Cardiac muscle cell (in vitro differentiated cells and primary cell): ENCODE results near the gene HDHD2. TPM values are rescaled to one million over a fixed set of nuclear protein-coding genes. Genes with fewer than 3 reads are reported as not detected.
A peak's percentile ranks its signal among the peaks of the same experiment; 100 is the strongest.

Source experiments
- DNase-seq, 2 donors: peaks; one replicate each; pipeline versions ENCODE4 v3.0.0 to v3.0.0-alpha.2; 2010 to 2017; ENCODE audit warnings: low read depth in 1 of 2, low spot score in 1 of 2
- H3K27ac ChIP-seq: fragments of 200-600 bp; sonication (generic); 2 replicates; pipeline ENCODE4 v1.5.1; 2016
- H3K27me3 ChIP-seq: fragments of 200-600 bp; sonication (generic); 2 replicates; pipeline ENCODE4 v1.6.0; 2016; ENCODE audit warnings: control low read depth
- H3K36me3 ChIP-seq: fragments of 200-600 bp; sonication (generic); 2 replicates; pipeline ENCODE4 v1.5.1; 2016; ENCODE audit warnings: control low read depth
- H3K4me1 ChIP-seq: fragments of 200-600 bp; sonication (generic); 2 replicates; pipeline ENCODE4 v1.8.1; 2017; ENCODE audit warnings: low read depth, mild to moderate bottlenecking, mixed run types
- H3K4me3 ChIP-seq: fragments of 200-600 bp; sonication (generic); 2 replicates; pipeline ENCODE4 v1.5.1; 2016; ENCODE audit warnings: mild to moderate bottlenecking
- H3K9me3 ChIP-seq: fragments of 200-600 bp; sonication (generic); 2 replicates; pipeline ENCODE4 v1.5.1; 2017; ENCODE audit warnings: low read depth, mild to moderate bottlenecking, control low read depth
- polyA plus RNA-seq: library from polyadenylated mRNA; unstranded; fragments of >200 nt; fragmentation: Nextera tagmentation; extraction: Ambion mirVana; gene quantifications from 2 replicates; pipeline ENCODE4 v1.2.1, GENCODE V29; 2016
- total RNA-seq: library from RNA; depleted of rRNA; stranded (reverse); fragments of >200 nt; gene quantifications from 2 replicates; pipeline ENCODE4 v1.2.3, GENCODE V29; 2016
- TF ChIP-seq, protein P1 (sequence below): IDR thresholded peaks from 2 replicates; pipeline ENCODE4 v1.5.1; 2012; ENCODE audit warnings: low read depth, mild to moderate bottlenecking, low read length

The HDHD2 gene
- total and polyA plus RNA-seq, 2 experiments from 2014 or later = 55.4 to 92.5 TPM

DNA sequence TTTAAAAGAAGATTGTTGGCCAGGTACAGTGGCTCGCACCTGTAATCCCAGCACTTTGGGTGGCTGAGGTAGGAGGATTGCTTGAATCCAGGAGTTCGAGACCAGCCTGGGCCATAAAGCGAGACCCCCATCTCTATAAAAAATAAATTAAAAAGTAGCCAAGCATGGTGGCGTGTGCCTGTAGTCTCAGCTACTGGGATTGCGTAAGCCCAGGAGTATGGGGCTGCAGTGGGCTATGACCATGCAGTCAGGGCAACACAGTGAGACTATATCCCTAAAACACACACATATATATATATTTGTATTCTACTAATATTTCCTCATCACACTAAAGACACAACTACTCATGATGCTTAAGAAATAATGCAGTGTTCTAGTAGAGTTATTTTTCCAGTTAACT lies 7.1 kb downstream of the HDHD2 start:
- Histone ChIP-seq H3K4me3 (no peak overlapping the region), H3K27me3 (no peaks in the 10 kb centered on the region), H3K4me1 (peaks cover 20% of the 10 kb centered on the region), H3K36me3 (no peaks in the 10 kb centered on the region), H3K27ac (peak overlapping the region; percentile 83), H3K9me3 (no peaks in the 10 kb centered on the region)
- DNase-seq = no peak
- TF ChIP-seq, protein P1, sequence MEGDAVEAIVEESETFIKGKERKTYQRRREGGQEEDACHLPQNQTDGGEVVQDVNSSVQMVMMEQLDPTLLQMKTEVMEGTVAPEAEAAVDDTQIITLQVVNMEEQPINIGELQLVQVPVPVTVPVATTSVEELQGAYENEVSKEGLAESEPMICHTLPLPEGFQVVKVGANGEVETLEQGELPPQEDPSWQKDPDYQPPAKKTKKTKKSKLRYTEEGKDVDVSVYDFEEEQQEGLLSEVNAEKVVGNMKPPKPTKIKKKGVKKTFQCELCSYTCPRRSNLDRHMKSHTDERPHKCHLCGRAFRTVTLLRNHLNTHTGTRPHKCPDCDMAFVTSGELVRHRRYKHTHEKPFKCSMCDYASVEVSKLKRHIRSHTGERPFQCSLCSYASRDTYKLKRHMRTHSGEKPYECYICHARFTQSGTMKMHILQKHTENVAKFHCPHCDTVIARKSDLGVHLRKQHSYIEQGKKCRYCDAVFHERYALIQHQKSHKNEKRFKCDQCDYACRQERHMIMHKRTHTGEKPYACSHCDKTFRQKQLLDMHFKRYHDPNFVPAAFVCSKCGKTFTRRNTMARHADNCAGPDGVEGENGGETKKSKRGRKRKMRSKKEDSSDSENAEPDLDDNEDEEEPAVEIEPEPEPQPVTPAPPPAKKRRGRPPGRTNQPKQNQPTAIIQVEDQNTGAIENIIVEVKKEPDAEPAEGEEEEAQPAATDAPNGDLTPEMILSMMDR = no peak

DNA sequence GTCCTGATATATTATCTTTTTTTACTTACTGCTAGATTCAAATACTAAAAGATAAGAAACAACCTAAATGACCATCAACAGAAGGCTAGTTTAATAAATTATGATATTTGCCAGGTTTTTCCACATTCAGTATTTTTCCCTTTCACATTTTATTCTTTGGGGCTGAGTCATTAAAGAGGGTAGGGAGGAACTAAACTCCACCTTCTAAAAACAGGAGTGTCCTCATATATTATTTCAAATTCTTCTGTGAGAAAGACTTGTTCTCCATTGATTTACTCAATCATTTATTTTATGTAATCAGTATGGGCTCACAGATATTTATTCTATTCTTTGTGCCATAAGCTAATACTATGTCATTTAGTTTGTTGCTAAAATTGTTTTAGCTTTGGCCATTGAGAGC lies 9.0 kb downstream of the HDHD2 start:
- DNase-seq = no peak
- Histone ChIP-seq H3K36me3 (peaks cover under 1% of the 10 kb centered on the region), H3K27ac (no peak overlapping the region), H3K27me3 (no peaks in the 10 kb centered on the region), H3K4me3 (no peak overlapping the region), H3K4me1 (peaks cover 20% of the 10 kb centered on the region), H3K9me3 (no peaks in the 10 kb centered on the region)
- TF ChIP-seq, protein P1 = no peak

GRCh38 chr18:47121146-47121545 lies 29.2 kb downstream of the HDHD2 start:
- no peaks in the 10 kb centered on the region for H3K9me3 ChIP-seq
- no peak for DNase-seq
- no peaks in the 10 kb centered on the region for H3K27me3 ChIP-seq
- H3K27ac ChIP-seq = no peak overlapping the region
- TF ChIP-seq, protein P1 = no peak
- H3K4me3 ChIP-seq = no peak overlapping the region
- peaks cover 13% of the 10 kb centered on the region for H3K36me3 ChIP-seq
- peaks cover 7% of the 10 kb centered on the region for H3K4me1 ChIP-seq

- H3K27me3 ChIP-seq = no peaks in the 10 kb centered on the region
- TF ChIP-seq, protein P1 = no peak
- peak in 1 of 2 donors; percentile 45 for DNase-seq
- no peaks in the 10 kb centered on the region for H3K9me3 ChIP-seq
- H3K27ac ChIP-seq = no peak overlapping the region
- H3K4me3 ChIP-seq = no peak overlapping the region
- peaks cover 13% of the 10 kb centered on the region for H3K36me3 ChIP-seq
- H3K4me1 ChIP-seq = peaks cover 7% of the 10 kb centered on the region
These were observed 29.9 kb downstream of the HDHD2 start for GRCh38 chr18:47120428-47120827.

GRCh38 chr18:47118981-47119380 lies 31.3 kb downstream of the HDHD2 start:
- H3K9me3 ChIP-seq = no peaks in the 10 kb centered on the region
- DNase-seq = peak in 1 of 2 donors; percentile 30
- no peaks in the 10 kb centered on the region for H3K27me3 ChIP-seq
- H3K4me3 ChIP-seq = no peak overlapping the region
- H3K36me3 ChIP-seq = peaks cover 17% of the 10 kb centered on the region
- TF ChIP-seq, protein P1 = no peak
- H3K4me1 ChIP-seq = peaks cover 7% of the 10 kb centered on the region
- no peak overlapping the region for H3K27ac ChIP-seq

DNA sequence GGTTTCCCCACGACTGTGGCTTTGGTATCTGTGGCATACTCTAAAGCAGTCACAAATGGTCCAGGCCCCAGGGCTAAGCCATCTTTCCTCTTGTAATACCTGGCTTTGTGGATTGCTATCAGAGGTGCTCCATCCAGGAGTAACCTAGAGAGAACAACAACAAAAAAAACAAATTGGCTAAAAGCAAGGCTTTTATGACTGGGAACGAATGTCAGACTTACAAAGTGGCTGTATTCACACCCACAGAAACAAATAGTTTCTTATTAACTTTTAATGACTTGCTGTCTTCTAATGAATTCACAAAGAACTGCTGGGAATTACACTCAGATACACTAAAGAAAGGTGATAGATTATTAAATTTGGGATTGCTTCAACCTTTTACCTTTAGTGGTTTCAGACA lies 35.1 kb downstream of the HDHD2 start:
- Histone ChIP-seq H3K9me3 (no peaks in the 10 kb centered on the region), H3K36me3 (peaks cover 31% of the 10 kb centered on the region), H3K4me1 (peaks cover 7% of the 10 kb centered on the region), H3K27ac (no peak overlapping the region), H3K27me3 (no peaks in the 10 kb centered on the region), H3K4me3 (no peak overlapping the region)
- TF ChIP-seq, protein P1 = no peak
- DNase-seq = no peak
